Cerebellar nuclear complex (tissue), 1 donor: ENCODE measurements around the gene PLA2G4E.

ENCODE experiments used
- DNase-seq, 2 experiments: peaks; one replicate each; lab custom pipeline; 2025; lab: John Stamatoyannopoulos, UW

Gene PLA2G4E

DNA sequence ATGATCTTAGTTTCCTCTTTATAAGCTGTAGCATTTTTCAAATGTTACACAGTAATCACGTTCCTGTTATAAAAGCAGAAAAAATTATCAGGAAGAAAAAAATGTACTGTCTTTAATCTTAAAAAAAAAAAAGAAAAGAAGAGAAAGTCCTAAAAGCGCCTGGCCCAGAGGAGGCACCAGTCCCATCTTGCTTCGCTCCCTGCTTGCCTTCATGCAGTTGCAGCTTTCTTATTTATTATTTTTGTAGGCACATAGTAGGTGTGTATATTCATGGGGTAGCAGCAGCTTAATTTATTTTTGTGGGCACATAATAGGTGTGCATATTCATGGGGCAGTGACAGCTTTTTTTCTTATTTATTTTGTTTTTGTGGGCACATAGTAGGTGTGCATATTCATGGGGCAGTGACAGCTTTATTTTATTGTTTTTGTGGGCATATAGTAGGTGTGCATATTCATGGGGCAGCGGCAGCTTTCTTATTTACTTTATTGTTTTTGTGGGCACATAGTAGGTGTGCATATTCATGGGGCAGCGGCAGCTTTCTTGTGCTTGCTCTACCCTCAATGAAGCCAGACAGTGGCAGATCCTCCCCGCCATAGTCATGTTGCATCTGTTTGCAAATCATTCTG is 43.0 kb downstream of the PLA2G4E start:
- DNase-seq: no peak

DNA sequence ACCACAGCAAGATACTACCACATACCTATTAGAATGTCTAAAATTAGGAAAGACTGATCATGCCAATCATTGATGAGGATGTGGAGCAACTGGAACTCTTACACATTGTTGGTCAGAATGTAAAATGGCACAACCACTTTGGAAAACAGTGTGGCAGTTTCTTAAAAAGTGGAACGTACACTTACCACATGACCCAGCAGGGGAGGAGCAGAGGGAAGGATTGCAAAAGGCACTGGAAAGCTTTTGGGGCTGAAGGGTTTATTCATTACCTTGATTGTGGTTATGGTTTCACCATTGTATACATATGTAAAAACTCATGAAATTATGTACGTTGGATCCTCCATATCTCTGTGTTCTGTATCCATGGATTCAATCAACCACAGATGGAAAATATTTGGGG is 45.2 kb downstream of the PLA2G4E start:
- DNase-seq: no peak

DNA sequence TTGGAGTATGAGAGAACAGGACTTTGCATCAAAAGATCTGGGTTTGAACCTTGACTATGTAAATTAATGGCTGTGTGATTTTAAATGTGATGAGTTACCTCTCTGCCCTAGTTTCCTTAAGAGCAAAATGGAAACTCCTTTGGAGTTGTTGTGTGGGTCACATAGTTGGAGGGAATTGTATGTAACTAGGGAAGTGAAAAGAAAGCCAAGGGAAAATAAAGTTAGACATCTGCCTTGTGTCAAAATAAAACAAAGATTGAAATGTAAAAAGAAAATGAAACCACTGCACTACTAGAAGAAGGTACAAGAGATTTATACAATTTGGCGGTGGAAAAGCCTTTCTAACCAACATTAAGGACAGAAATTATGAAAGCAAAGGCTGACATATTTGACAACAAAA is 46.8 kb downstream of the PLA2G4E start:
- DNase-seq: no peak

DNA sequence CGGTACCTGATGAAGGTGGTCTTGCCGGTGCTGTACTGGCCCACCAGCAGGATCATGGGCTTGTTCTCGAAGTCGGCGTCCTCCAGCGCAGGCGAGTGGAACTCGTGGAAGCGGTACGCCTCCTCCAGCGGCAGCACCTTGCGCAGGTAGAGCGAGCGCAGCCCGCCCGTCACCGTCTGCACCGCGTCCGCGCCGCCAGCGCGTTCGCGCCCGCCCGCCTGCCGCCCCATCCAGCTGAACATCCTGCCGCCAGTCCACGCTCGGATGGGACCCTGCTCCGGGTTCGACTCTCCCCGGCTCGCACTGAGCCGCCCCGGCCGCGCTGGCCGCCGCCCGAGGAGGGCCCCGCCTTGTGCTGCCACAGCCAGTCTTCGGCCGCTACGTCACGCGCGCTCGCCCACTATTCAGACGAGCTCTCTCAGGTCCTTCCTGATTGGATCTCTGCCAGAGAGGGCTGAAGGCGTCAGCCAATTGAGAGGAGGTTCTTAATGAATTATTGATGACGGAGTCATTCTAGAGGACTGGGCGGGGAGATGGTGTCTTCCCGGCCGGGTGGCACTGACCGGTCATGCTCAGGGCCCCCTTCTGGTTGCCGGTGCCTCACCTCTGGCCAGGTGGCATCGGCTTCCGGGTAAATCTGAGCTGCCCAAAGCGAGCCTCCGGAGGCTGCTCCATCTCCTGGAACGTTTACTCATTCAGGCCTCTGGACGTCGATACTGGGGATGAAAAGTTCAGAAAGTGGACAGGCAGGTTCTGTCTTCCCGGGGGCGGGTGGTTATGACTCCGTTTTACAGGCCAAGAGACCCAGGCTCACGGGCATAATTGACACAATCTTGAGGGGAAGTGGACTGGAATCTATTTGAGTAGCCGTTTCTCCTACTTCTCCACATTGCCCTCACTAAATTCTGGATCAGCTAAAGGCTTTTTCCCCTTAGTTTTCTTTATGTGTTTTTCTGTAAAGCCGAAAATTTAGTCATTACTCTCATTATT is 48.3 kb downstream of the PLA2G4E start, which contains the start of gene EHD4:
EHD4 (minus strand) TSS at position 305 of the 990 bp plus-strand sequence; CDS start at position 242, 63 bp downstream.
- DNase-seq: peak; percentile 84 to 96

DNA sequence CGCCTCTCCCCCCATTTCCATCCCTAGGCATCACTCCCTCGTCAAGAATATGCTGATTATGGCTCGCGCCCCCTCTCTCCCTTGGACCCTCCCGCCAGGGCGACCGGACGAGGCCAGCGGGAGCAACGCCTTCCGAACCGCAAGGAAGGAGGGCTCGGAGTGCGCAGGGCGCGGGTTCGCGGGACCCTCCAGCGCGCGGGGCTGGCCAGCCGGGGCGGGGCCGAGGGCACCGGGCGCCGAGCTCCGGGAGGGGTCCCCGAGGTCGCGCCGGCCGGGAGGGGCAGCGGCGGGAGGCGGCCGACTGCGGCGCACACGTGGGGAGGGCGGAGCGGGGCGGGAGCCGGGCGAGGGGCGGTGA is 49.0 kb downstream of the PLA2G4E start:
- DNase-seq: no peak

DNA sequence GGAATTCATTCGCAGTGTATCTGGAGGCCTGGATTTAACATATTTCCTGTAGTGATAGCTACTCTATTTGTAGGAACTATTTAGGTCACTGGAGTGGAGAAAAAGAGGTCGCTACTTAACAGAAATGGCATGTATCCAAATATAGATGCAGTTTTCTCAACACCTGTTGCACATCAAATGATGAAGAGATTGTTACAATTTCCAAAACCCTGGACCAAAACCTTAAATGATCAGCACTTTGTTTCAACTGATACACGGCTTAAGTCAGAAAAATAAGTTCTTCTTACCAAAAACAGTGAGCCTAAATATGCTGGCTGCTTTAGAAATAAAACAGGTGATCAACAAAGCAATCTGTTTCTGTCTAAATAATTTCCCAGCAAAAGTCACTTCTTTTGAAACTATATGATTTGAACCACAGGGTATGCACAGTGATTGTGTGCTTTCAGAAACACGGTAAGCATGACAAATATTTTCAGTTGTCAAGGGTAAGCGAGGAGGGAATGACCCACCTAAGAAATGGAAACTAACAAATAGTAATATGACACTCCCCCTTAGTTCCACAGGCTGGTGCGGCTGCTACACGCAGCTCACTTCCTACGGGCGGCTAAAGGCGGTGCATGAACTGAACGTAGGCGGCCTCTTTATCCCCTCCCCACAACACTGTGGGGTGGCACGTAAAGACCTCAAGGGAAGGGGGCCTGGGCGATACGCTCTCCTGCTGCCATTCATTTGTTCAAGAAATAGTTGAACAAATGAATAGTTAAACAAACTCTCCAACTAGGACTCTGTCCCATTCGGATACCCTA is 49.5 kb downstream of the PLA2G4E start:
- DNase-seq: no peak

DNA sequence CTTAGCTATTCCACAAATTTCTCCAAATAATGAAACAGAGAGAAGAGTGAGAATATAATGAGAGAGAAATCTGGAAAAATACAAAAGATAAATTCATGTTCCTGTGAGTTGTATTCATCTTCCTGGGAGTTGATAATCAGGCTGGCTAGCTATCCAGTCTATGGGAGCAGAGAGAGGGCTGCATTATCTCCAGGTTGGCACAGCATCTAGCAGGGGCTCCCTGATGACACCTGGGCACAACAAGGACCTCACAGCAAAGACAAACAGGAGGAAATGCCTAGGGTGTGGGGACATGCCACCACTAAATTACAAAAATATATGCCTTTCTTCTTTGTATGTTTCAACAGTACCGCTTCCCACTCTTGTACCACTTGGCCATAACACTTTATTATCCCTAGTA is 50.4 kb downstream of the PLA2G4E start:
- no peak for DNase-seq

DNA sequence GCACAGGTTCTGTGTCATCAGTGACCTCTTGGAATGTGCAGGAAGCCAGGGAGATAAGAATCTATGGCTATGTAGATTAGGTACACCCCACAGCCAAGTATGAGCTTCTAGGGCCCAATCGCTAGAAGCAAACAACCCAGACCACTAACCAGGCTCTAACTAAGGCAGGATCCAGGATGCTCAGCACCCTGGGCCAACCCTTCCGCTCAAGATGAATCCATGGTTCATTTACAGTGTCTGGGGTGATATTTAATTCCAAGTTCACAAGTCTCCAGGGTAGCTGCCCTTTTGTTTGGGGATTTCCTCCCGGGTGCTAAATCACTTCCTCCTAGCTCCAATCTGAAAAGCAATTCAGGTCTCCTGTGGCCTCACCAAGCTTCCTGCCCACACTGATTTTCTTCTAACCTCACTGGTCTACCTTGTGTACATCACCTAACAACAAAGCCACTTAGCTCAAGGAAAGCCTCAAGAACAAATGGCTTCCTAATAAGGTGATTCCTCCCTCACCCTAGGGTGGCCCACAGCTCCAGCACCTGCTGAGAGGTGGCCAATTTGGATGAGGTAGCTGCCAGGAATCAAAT is 50.9 kb downstream of the PLA2G4E start:
- DNase-seq: no peak

DNA sequence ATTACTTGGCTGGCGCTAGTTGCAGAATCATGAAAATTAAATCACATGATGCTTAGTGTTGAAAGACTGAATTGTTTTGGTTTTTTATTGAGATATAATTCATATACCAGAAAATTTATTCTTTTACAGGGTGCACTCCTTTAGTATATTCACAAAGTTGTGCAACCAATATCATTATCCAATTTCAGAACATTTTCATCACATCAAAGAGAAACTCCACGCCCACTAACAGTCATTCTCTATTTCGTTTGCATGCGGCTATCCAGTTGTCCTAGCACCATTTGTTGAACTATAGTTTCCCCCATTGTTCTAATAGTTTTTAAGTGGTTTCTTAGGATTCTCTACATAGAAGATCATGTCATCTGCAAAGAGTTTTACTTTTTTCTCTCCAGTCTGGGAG is 52.1 kb downstream of the PLA2G4E start:
- DNase-seq: no peak

DNA sequence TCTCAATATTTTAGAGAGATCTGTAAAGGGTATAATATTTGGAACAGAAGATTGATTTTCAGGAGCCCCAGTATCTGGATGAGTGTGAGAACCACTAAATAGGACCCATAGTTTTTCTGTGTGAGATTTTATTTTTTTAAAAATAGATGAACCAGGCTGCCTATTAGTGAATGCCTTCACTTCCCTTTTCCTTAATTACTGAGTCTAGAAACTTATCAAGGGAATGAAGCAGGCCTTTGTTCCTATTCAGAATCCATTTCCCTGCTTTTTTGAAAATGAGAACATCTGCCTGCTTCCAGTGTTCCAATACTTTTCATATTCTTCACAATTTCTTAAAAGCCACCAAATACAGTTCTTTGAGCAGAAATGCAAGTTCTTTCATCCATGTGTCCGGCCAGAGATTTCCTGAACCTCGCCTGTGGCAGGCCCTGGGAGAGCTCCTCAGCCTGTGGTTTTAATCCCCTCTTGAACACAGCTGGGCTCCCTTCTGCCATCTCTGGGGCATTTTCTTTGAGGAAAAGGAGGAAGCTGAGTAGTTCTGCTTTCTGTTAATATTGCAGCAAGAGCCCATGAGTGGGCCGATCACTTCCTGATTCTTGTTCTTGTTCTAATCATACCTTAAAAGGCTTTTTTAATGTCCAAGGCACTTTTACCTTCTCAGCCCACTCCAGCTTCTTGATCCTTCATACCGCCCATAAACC is 53.2 kb downstream of the PLA2G4E start:
- no peak for DNase-seq

DNA sequence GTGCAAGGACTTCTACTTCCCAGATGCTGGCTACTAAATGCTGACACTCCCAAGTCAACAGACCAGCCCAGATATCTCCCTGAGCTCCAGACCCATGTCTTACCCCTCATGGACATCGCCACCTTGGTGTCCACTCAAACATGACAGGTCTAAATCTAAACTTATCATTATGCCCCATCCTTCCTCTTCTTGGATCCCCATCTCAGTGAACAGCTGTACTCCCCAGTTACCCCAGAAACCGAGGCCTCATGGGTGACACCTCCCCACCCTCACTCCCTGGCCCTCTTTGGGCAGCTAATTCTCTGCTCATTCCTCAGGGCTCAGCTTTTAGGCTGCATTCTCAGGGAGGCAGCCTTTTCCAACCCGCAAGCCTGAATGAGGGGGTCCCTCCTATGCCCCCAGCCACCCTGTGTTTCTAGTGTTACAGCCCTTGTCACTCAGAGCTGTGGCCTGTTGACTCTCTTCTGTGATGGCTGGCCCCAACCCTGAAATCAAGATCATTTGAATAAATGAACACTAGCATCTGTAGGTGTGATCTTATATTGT is 53.8 kb downstream of the PLA2G4E start:
- DNase-seq: no peak

DNA sequence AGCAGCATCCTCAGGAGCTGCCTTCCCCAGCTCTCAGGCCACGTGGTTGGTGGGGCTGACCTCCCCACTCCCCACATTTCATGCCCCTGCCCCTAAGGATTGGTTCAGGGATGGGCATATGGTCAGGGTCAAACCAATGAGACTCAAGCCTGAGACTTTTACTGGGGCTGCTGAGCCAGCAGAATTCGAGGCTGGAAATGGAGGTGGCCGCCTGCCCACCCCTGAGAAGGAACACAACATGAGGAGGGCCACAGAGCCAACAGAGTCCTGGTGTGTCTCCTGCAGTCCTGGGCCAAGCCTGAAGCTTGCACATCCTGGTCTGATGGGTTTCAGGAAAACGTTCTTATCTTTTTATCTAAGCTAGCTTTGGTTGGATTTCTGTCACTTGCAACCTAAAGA is 54.4 kb downstream of the PLA2G4E start:
- no peak for DNase-seq

DNA sequence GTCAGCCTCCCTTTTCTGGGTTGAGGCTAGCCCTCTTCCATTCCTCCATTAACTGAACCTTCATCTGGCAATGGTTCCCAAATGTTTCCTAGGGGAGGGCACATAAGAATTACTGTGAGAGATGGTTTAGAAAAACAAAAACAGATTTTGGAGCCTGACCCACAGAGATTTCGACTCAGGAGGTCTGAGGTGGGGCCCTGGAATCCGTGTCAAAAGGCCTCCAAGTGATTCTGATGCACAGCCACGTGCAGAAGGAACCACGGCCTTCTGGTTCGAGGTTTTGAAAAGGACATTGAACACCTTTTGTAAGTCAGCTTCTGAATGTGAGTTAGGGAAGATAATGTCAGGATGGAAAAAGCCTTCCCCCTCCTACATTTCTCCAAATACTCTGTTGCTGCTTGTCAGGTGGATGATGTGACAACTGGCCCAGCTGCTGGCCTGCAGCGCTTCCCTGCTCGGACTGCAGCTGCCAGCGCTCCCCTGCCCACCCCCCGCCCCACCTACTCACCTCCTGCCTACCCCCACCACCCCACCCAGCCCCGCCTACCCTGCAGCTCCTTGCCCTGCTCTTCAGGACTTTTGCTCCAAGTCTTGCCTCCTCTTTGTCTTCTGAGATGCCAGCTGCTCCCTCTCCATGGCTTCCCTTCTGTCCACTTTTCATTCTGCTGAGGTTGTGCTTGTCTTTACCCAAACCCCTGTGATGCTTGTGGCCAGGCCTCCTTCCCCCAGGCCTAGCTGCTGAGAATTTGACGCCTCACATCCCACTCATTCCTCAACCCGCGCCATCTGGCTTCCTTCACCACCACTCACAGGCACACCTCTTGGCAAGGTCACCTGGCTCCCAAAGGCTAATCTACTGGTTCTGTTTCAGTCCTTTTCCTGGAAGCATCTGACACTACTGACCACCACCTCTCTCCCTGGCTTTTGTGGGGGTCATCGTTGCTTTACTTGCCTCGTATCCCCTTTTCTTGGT is 55.1 kb downstream of the PLA2G4E start:
- DNase-seq: no peak

DNA sequence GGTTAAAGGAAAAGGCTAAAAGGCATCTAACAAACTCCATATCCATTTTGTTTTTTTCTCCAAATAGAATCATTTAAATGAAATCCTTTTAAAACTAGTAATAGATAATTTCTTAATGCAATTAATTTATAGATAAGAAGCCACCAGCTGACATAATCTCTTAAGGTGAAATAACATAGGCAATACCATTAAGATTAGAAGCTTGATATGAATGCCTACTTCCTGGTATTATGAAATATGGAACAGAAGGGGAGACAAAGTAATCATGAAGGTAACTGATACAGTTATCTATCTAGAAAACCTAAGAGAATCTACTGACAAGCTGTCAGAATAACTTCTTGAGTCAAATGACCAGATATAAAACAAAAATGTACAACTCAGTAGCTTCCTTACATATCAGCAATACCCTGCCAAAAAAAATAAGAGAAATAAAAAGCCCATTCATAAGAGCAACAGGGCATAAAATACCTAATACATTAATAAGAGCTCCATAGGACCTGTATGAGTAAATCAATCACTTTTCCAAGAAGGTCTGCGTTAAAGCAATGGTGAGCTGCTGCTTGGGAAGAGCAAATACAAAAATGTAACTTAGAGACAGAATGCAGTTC is 59.1 kb downstream of the PLA2G4E start:
- no peak for DNase-seq

DNA sequence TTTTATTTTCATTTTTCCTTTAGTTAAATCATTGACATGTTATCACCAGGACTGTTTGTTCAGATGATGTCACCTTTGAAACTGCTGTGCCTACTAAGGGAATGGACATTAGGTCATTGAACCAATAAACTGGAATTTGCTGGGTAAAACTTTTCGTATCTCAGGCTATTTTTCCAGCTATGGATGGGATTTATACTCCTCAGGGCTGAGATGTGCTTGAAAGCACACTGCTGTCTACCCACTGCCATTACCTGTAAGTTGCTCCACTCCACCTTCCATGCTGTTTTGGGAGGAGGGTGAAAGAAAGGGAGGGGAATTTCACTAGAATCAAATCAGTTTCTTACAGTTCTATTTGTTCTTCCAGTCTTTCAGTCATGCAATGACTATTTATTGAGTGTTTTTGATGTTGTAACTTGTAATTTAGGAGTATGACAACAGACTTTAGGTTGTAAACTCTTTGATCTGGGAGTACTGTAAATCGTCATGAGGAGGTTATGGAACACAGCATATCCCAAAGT is 59.8 kb downstream of the PLA2G4E start:
- no peak for DNase-seq

DNA sequence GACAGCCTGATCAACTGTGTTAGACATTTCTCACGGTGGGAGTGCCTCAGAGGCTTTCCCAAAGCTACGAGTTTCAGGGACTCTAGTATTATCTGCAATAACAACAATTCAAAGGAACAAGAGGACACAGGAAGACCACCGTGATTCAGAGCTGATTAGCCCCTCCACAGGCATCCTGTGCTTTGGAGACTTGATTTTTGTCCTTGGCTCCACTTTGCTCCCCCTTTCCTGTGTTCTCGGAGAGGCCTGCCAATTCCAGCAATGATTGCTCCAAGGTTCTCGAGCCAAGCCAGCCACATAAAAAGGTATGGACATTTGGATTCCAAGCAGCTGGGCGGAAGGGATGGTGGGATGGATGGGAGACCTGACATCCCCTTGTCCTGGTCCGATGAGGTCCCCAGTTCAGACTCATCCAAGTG is 62.8 kb downstream of the PLA2G4E start:
- no peak for DNase-seq

DNA sequence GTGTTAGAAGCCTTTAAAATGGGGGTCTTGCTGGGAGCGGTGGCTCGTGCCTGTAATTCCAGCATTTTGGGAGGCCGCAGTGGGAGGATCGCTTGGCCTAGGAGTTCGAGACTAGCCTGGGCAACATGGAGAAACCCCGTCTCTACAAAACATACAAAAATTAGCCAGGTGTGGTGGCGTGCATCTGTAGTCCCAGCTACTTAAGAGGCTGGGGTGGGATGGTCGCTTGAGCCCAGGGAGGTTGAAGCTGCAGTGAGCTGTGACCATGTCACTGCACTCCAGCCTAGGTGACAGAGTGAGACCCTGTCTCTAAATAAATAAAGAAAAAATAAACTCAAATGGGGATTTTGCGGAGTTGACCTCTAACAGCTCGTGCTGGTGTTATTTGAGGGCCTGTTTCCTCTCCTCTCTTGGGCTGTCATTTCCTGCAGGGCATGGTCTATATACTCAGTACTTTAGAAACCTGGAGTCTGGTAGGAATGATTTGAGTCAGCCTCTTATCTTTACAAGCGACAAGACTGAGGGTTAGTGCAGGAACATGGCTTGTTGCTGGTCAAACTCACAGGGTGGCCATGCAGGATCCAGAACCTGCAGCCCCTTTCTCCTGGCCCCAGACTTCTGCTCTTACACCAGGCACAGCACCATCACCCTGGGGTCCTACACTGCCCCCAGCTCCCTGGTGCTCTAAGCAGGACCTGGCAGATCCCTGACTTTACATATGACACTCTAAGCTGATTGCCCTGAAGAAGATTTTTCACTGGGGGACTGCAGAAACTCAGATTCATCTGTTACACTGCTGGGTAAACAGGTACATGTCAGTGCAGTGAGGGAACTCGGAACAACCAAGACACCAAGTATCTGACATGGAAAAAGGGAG is 63.6 kb downstream of the PLA2G4E start:
- no peak for DNase-seq

DNA sequence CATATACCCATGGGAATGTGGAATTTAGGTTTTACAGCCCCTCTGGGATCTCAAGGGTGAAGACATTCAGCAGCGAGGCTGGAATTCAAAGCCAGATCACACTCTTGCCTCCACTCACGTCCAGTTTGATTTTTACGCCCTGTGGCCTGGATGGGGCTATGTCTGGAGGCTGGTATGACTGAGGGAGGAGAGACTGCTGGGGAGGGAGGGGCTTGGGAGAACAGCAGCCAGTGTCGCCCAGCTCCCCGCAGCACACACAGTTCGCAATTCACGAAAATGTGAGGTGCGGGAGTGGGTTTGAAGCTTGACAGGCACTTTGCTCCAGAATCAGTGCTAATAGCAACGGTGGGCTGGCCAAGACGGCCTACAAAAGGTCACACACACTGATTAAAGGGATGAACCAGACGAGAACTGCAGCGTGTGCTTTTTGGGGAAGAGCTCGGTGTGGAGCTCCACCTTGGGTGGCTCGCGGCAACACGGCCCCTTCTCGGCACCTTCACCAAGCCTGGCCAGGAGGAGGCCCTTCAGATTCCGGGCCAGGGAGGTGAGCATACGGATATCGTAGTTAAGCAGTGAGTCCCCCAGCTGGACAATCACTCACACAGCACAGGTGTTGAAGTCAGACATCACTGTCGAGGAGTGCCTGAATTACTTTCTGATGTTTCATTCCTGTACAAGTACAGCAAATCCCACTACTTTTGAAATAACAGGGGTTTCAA is 64.9 kb downstream of the PLA2G4E start:
- no peak for DNase-seq
